ENCODE results near the gene ASXL3. TPM values are rescaled to one million over a fixed set of nuclear protein-coding genes. Genes with fewer than 3 reads are reported as not detected.
A peak's percentile ranks its signal among the peaks of the same experiment; 100 is the strongest.

Gene ASXL3
- total and polyA plus RNA-seq, 4 donors = 0.19 to 1.3 (median 0.39) TPM

DNA sequence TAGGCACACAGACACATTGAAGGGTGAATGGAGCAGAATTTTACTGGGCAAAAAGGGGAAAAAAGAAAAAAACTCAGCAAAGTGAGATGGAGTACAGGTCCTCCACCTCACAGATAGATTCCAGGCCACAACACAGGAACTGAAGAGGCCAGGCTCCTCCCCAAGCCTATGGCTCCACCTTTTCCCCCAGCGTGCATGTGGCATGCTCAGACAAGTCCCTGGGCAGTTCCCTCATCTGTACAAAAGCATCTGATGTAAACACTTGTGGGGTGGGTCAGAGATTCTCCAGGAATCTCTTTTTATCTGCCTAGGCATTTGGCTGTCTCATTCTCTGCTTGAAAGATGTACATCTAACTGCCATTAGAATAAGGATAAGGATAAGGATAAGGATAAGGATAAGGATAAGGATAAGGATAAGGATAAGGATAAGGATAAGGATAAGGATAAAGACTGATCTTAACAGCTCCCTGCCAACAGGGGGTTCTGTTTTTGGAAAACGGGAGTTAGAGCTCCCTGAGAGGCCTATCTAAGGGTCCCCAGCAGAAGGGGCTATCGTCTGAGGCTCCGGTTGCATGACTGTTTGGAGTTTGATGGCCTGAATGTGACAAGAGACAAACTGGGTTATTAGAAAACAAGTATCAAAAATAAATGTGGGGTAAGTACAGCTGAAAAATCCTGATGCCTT lies 17.2 kb upstream of the ASXL3 start:
- Histone ChIP-seq H3K36me3 (ENCODE audit: control insufficient read depth in 4 of 4, insufficient read depth in 3 of 4, low read depth in 1 of 4, low read length in 3 of 4) (no peaks in the 10 kb centered on the region), H3K9ac (ENCODE audit: low read depth in 1 of 2, low read length in 2 of 2) (no peak overlapping the region), H3K4me1 (ENCODE audit: control insufficient read depth in 4 of 4, insufficient read depth in 4 of 4, low read length in 3 of 4) (no peaks in the 10 kb centered on the region), H3K27ac (ENCODE audit: low read depth in 1 of 2, low read length in 2 of 2) (no peak overlapping the region), H3K9me3 (ENCODE audit: control insufficient read depth in 4 of 4, low read length in 3 of 4) (no peaks in the 10 kb centered on the region), H3K27me3 (ENCODE audit: control insufficient read depth in 4 of 4, insufficient read depth in 4 of 4, low read length in 3 of 4) (no peaks in the 10 kb centered on the region), H3K4me3 (ENCODE audit: low read depth in 1 of 3, low read length in 3 of 3) (no peak overlapping the region)
- no peak for TF ChIP-seq TAF1 (conservative IDR thresholded peaks at IDR 0.05)
- no peak for TF ChIP-seq EGR1 (IDR thresholded peaks at IDR 0.05; ENCODE audit: low read depth in 2 of 2)
- TF ChIP-seq, protein P1, sequence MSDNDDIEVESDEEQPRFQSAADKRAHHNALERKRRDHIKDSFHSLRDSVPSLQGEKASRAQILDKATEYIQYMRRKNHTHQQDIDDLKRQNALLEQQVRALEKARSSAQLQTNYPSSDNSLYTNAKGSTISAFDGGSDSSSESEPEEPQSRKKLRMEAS (IDR thresholded peaks at IDR 0.05) = no peak
- TF ChIP-seq GABPA (IDR thresholded peaks at IDR 0.05 in 1 of 2, conservative IDR thresholded peaks at IDR 0.05 in 1 of 2) = no peak
- no peak for TF ChIP-seq CTCF (IDR thresholded peaks at IDR 0.05; ENCODE audit: low read depth, low read length, missing input control)
- TF ChIP-seq JUND (IDR thresholded peaks at IDR 0.05) = no peak
- no peak for DNase-seq (ENCODE audit: low spot score)
- 74% methylated on average over 4 of the region's 4 CpGs for WGBS

DNA sequence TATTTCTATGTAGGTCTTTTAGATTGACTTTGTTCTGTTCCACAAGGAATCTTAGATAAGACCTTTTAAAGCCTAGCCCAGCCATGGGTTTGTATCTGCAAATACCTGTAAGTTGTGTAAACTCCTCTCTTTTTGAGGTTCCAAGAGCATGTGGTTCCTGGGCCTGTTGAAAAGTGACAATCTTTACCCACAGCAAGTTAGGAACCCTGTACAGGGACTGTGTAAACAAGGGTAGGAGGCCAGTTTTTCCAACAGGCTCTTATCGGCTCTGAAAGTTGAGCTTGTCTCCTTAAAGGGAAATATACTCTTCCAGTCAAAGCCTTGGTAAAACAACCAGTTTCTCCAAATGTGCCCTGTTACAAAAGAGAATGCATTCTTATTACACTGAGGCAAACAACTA lies 15.3 kb upstream of the ASXL3 start:
- H3K9ac ChIP-seq (ENCODE audit: low read depth in 1 of 2, low read length in 2 of 2) = no peak overlapping the region
- H3K9me3 ChIP-seq (ENCODE audit: control insufficient read depth in 4 of 4, low read length in 3 of 4) = peaks cover 0 to under 1% (median 0%) of the 10 kb centered on the region in 4 donors
- H3K27ac ChIP-seq (ENCODE audit: low read depth in 1 of 2, low read length in 2 of 2) = no peak overlapping the region
- no peaks in the 10 kb centered on the region for H3K36me3 ChIP-seq (ENCODE audit: control insufficient read depth in 4 of 4, insufficient read depth in 3 of 4, low read depth in 1 of 4, low read length in 3 of 4)
- DNase-seq (ENCODE audit: low spot score) = no peak
- H3K27me3 ChIP-seq (ENCODE audit: control insufficient read depth in 4 of 4, insufficient read depth in 4 of 4, low read length in 3 of 4) = no peaks in the 10 kb centered on the region
- 28% methylated on average over 1 of the region's 1 CpG for WGBS
- H3K4me3 ChIP-seq (ENCODE audit: low read depth in 1 of 3, low read length in 3 of 3) = no peak overlapping the region
- H3K4me1 ChIP-seq (ENCODE audit: control insufficient read depth in 4 of 4, insufficient read depth in 4 of 4, low read length in 3 of 4) = no peaks in the 10 kb centered on the region
- TF ChIP-seq HNF4G (IDR thresholded peaks at IDR 0.05) = no peak
- TF ChIP-seq FOXA2 (IDR thresholded peaks at IDR 0.05) = peak; percentile 37

- no peaks in the 10 kb centered on the region for H3K27me3 ChIP-seq (ENCODE audit: control insufficient read depth in 4 of 4, insufficient read depth in 4 of 4, low read length in 3 of 4)
- H3K4me1 ChIP-seq (ENCODE audit: control insufficient read depth in 4 of 4, insufficient read depth in 4 of 4, low read length in 3 of 4) = no peaks in the 10 kb centered on the region
- no peak overlapping the region for H3K9ac ChIP-seq (ENCODE audit: low read depth in 1 of 2, low read length in 2 of 2)
- WGBS = 91% methylated on average over 1 of the region's 1 CpG
- no peaks in the 10 kb centered on the region for H3K36me3 ChIP-seq (ENCODE audit: control insufficient read depth in 4 of 4, insufficient read depth in 3 of 4, low read depth in 1 of 4, low read length in 3 of 4)
- no peak overlapping the region for H3K4me3 ChIP-seq (ENCODE audit: low read depth in 1 of 3, low read length in 3 of 3)
- no peak for TF ChIP-seq HNF4A (conservative IDR thresholded peaks at IDR 0.05)
- no peak for TF ChIP-seq NR2F2 (IDR thresholded peaks at IDR 0.05)
- TF ChIP-seq GABPA (IDR thresholded peaks at IDR 0.05 in 1 of 2, conservative IDR thresholded peaks at IDR 0.05 in 1 of 2) = no peak
- TF ChIP-seq ZBTB33 (IDR thresholded peaks at IDR 0.05) = no peak
- TF ChIP-seq RAD21 (IDR thresholded peaks at IDR 0.05) = no peak
- no peak for TF ChIP-seq JUND (IDR thresholded peaks at IDR 0.05)
- no peak for TF ChIP-seq FOXA2 (IDR thresholded peaks at IDR 0.05)
- no peak for TF ChIP-seq EGR1 (IDR thresholded peaks at IDR 0.05; ENCODE audit: low read depth in 2 of 2)
- peaks cover 0 to 1% (median 0%) of the 10 kb centered on the region in 4 donors for H3K9me3 ChIP-seq (ENCODE audit: control insufficient read depth in 4 of 4, low read length in 3 of 4)
- no peak for DNase-seq (ENCODE audit: low spot score)
- H3K27ac ChIP-seq (ENCODE audit: low read depth in 1 of 2, low read length in 2 of 2) = no peak overlapping the region
These were observed 10.3 kb upstream of the ASXL3 start for GRCh38 chr18:33567705-33568104.

All from liver (tissue), 9 donors.